T-helper 17 cell (primary cell): ENCODE data around the gene ZNF234. TPM values are rescaled to one million over a fixed set of nuclear protein-coding genes. Genes with fewer than 3 reads are reported as not detected.
"Not testable (repeated sequence)": the region's sequence is repeated elsewhere in the genome, so short reads cannot be mapped to it uniquely, and the experiment has no call there.

Experiments used
- ATAC-seq: fragments of 150-1000 bp; cut with Tn5 transposase; 2 replicates; pipeline ENCODE4 v1.10.0; 2021; ENCODE audit warnings: mild to moderate bottlenecking, moderate library complexity
- DNase-seq, 3 donors: peaks; one replicate each; pipeline versions ENCODE4 v3.0.0 to v3.0.0-alpha.2; 2020 to 2021
- H3K9me3 ChIP-seq: one replicate; pipeline ENCODE4 v1.7.0; 2013; ENCODE audit warnings: low read length, mild to moderate bottlenecking; ENCODE audit not compliant: control insufficient read depth, poor library complexity, severe bottlenecking
- H3K27ac Mint-ChIP-seq: one replicate; pipeline ENCODE4 v1.8.0; 2022; ENCODE audit warnings: mild to moderate bottlenecking, moderate library complexity, mixed read lengths
- H3K27me3 Mint-ChIP-seq: one replicate; pipeline ENCODE4 v1.8.0; 2022; ENCODE audit warnings: mixed read lengths
- H3K36me3 Mint-ChIP-seq: one replicate; pipeline ENCODE4 v1.8.0; 2022; ENCODE audit warnings: low read depth, mixed read lengths
- H3K4me1 Mint-ChIP-seq: one replicate; pipeline ENCODE4 v1.8.0; 2022; ENCODE audit warnings: mild to moderate bottlenecking, mixed read lengths
- H3K4me3 Mint-ChIP-seq: one replicate; pipeline ENCODE4 v1.8.0; 2022; ENCODE audit warnings: mild to moderate bottlenecking, moderate library complexity, mixed read lengths
- total RNA-seq, 4 donors: library from RNA in 2 of 4; stranded (reverse) in 2 of 4; gene quantifications; one replicate each; pipeline ENCODE4 v1.2.3 and lab custom pipeline; 2022 to 2026

ZNF234 gene
- total RNA-seq = 1 to 10 TPM; 3.7 to 5.5 TPM
- total RNA-seq (lab: John Stamatoyannopoulos, UW) = 8.7 to 29.6 reads per million in 2 donors

GRCh38 chr19:44141191-44142058, at the start of gene ZNF234:
TSS of gene ZNF234 (plus strand) at chr19:44141554. CDS start at chr19:44144633, 3,079 bp downstream.
- Mint-ChIP-seq H3K4me3 (peak within 1 kb of the TSS; percentile 95), H3K4me1 (peaks cover 12% of the 10 kb centered on the region), H3K27me3 (no peaks in the 10 kb centered on the region), H3K36me3 (peaks cover 2% of the 10 kb centered on the region), H3K27ac (peak within 1 kb of the TSS; percentile 96)
- DNase-seq (peak; percentile 29 to 43 (median 36)), ATAC-seq (peak; percentile 94)
- H3K9me3 ChIP-seq = no peaks in the 10 kb centered on the region

DNA sequence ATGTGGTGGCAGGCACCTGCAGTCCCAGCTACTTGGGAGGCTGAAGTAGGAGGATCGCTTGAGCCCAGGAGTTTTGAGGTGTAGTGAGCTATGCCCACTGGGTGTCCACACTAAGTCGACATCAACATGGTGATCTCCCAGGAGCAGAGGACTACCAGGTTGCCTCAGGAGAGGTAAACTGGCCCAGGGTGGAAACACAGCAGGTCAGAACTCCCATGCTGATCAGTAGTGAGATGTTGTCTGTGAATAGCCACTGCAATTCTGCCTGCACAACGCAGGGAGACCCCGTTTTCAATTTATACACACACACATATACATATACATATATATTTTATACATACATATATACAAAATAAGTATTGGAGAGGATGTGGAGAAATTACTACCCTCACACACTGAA, 49.2 kb upstream of the ZNF234 start:
- Mint-ChIP-seq H3K27ac (no peak overlapping the region), H3K36me3 (no peaks in the 10 kb centered on the region), H3K27me3 (no peaks in the 10 kb centered on the region), H3K4me1 (peaks cover 11% of the 10 kb centered on the region), H3K4me3 (no peak overlapping the region)
- no peak for ATAC-seq
- no peak for DNase-seq
- no peaks in the 10 kb centered on the region for H3K9me3 ChIP-seq

- ATAC-seq (peak; percentile 92), DNase-seq (peak; percentile 57 to 67 (median 60))
- H3K27ac Mint-ChIP-seq = peak within 1 kb of the TSS; percentile 87
- H3K4me1 Mint-ChIP-seq = peaks cover 11% of the 10 kb centered on the region
- H3K4me3 Mint-ChIP-seq = peak within 1 kb of the TSS; percentile 98
- no peaks in the 10 kb centered on the region for H3K27me3 Mint-ChIP-seq
- no peaks in the 10 kb centered on the region for H3K9me3 ChIP-seq
- peaks cover 5% of the 10 kb centered on the region for H3K36me3 Mint-ChIP-seq
Observed at GRCh38 chr19:44093931-44094765, 47.2 kb upstream of the ZNF234 start, which contains the start of gene ZNF224. TSS of gene ZNF224 (plus strand) at chr19:44094361. CDS start at chr19:44097874, 3,513 bp downstream.

DNA sequence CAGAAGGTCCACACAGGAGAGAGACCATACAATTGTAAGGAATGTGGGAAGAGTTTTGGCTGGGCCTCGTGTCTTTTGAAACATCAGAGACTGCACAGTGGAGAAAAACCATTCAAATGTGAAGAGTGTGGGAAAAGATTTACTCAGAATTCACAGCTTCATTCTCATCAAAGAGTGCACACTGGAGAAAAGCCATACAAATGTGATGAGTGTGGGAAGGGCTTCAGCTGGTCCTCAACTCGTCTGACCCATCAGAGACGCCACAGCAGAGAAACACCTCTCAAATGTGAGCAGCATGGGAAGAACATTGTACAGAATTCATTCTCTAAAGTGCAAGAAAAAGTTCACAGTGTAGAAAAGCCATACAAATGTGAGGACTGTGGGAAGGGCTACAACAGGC, 33.6 kb upstream of the ZNF234 start:
- Mint-ChIP-seq H3K27me3 (no peaks in the 10 kb centered on the region), H3K36me3 (peaks cover 6% of the 10 kb centered on the region), H3K27ac (no peak overlapping the region), H3K4me1 (peaks cover 3% of the 10 kb centered on the region), H3K4me3 (no peak overlapping the region)
- no peak for ATAC-seq
- DNase-seq = no peak
- H3K9me3 ChIP-seq = peaks cover 27% of the 10 kb centered on the region

GRCh38 chr19:44109458-44109857, 31.9 kb upstream of the ZNF234 start:
- Mint-ChIP-seq H3K4me1 (peaks cover 10% of the 10 kb centered on the region), H3K27ac (no peak overlapping the region), H3K36me3 (peaks cover 3% of the 10 kb centered on the region), H3K4me3 (no peak overlapping the region), H3K27me3 (no peaks in the 10 kb centered on the region)
- DNase-seq (no peak), ATAC-seq (no peak)
- H3K9me3 ChIP-seq = peaks cover 18% of the 10 kb centered on the region

GRCh38 chr19:44111910-44112463, 29.4 kb upstream of the ZNF234 start:
- DNase-seq = no peak
- Mint-ChIP-seq H3K4me1 (peaks cover 10% of the 10 kb centered on the region), H3K27ac (no peak overlapping the region), H3K36me3 (peaks cover 2% of the 10 kb centered on the region), H3K4me3 (peak overlapping the region; percentile 5), H3K27me3 (no peaks in the 10 kb centered on the region)
- peaks cover 11% of the 10 kb centered on the region for H3K9me3 ChIP-seq
- no peak for ATAC-seq

GRCh38 chr19:44112802-44113137, 28.6 kb upstream of the ZNF234 start:
- Mint-ChIP-seq H3K27ac (peak overlapping the region; percentile 85), H3K27me3 (no peaks in the 10 kb centered on the region), H3K36me3 (peaks cover 2% of the 10 kb centered on the region)

GRCh38 chr19:44113138-44113783, 28.1 kb upstream of the ZNF234 start, which contains the start of gene ZNF225:
TSS of gene ZNF225 (plus strand) at chr19:44113399. CDS start at chr19:44115828, 2,429 bp downstream.
- ATAC-seq = peak; percentile 100
- Mint-ChIP-seq H3K4me3 (peak within 1 kb of the TSS; percentile 97), H3K36me3 (peaks cover 2% of the 10 kb centered on the region), H3K4me1 (peaks cover 10% of the 10 kb centered on the region), H3K27me3 (no peaks in the 10 kb centered on the region), H3K27ac (peak within 1 kb of the TSS; percentile 85)
- H3K9me3 ChIP-seq = no peaks in the 10 kb centered on the region
- DNase-seq = peak; percentile 51 to 67 (median 55)

More at GRCh38 chr19:44112802-44113137, 28.6 kb upstream of the ZNF234 start:
- peaks cover 3% of the 10 kb centered on the region for H3K9me3 ChIP-seq
- Mint-ChIP-seq H3K4me1 (peaks cover 10% of the 10 kb centered on the region), H3K4me3 (peak overlapping the region; percentile 97)
- no peak for DNase-seq
- no peak for ATAC-seq

DNA sequence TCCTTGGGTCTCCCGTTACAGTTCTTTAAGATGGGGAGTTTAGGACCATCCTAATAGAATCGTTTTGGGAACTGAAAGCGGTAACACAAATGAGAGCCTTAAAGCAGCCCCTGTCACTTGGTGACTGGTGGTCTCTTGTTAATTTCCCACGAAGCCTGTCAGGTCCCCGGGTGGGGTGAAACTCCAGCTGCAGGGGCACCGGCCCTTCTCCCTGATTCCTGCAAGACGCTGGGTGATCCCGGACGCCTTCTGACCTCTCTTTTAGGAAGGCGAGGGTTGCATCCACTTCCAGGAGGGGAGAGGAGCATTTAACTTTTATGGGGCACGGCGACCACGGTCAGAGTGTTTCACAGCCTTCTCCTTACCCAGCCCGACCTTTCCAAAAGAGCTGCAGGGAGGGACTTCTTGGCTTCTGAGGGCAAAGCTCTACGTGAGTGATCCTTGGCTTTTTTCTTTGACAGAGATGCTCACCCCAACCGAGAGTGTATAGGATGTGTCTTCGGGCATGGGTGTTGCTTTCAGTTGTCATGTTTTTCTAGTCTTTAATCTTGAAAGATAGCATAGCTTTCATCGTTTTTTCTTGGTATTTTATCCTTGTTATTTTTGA, 27.5 kb upstream of the ZNF234 start:
- DNase-seq (no peak), ATAC-seq (no peak)
- no peaks in the 10 kb centered on the region for H3K9me3 ChIP-seq
- peaks cover 10% of the 10 kb centered on the region for H3K4me1 Mint-ChIP-seq
- peaks cover 5% of the 10 kb centered on the region for H3K36me3 Mint-ChIP-seq
- H3K27ac Mint-ChIP-seq = peak overlapping the region; percentile 85
- H3K4me3 Mint-ChIP-seq = peak overlapping the region; percentile 97
- no peaks in the 10 kb centered on the region for H3K27me3 Mint-ChIP-seq

- ATAC-seq, H3K27ac Mint-ChIP-seq, H3K27me3 Mint-ChIP-seq, H3K9me3 ChIP-seq, H3K4me3 Mint-ChIP-seq, DNase-seq, H3K4me1 Mint-ChIP-seq: not testable (repeated sequence)
- H3K36me3 Mint-ChIP-seq = peaks cover 26% of the 10 kb centered on the region
Observed at GRCh38 chr19:44121162-44121561, 20.2 kb upstream of the ZNF234 start.

DNA sequence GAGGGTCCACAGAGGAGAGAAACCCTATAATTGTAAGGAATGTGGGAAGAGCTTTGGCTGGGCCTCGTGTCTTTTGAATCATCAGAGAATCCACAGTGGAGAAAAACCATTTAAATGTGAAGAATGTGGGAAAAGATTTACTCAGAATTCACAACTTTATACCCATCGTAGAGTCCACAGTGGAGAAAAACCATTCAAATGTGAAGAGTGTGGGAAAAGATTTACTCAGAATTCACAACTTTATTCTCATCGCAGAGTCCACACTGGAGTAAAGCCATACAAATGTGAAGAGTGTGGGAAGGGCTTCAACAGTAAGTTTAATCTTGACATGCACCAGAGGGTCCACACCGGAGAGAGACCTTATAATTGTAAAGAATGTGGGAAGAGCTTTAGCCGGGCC, 9.4 kb upstream of the ZNF234 start:
- H3K4me1 Mint-ChIP-seq = no peaks in the 10 kb centered on the region
- peaks cover 35% of the 10 kb centered on the region for H3K9me3 ChIP-seq
- no peak for DNase-seq
- no peaks in the 10 kb centered on the region for H3K27me3 Mint-ChIP-seq
- H3K27ac Mint-ChIP-seq = no peak overlapping the region
- ATAC-seq = no peak
- no peak overlapping the region for H3K4me3 Mint-ChIP-seq
- no peaks in the 10 kb centered on the region for H3K36me3 Mint-ChIP-seq

GRCh38 chr19:44142059-44142433, 692 bp downstream of the ZNF234 start:
- Mint-ChIP-seq H3K36me3 (peaks cover 3% of the 10 kb centered on the region), H3K27ac (peak overlapping the region; percentile 96), H3K4me3 (peak overlapping the region; percentile 95), H3K4me1 (peaks cover 12% of the 10 kb centered on the region), H3K27me3 (no peaks in the 10 kb centered on the region)
- no peak for DNase-seq
- H3K9me3 ChIP-seq = no peaks in the 10 kb centered on the region
- no peak for ATAC-seq
